GM19468 (cell line): ENCODE data around the gene KCNK7.

ENCODE experiments used
- ATAC-seq: cut with Tn5 transposase; IDR thresholded peaks from one replicate; pipeline ENCODE4 v1.9.1; 2021; ENCODE audit warnings: mild to moderate bottlenecking, moderate library complexity, moderate number of reproducible peaks; ENCODE audit not compliant: unreplicated experiment; ENCODE audit errors: extremely low read depth

Gene KCNK7

DNA sequence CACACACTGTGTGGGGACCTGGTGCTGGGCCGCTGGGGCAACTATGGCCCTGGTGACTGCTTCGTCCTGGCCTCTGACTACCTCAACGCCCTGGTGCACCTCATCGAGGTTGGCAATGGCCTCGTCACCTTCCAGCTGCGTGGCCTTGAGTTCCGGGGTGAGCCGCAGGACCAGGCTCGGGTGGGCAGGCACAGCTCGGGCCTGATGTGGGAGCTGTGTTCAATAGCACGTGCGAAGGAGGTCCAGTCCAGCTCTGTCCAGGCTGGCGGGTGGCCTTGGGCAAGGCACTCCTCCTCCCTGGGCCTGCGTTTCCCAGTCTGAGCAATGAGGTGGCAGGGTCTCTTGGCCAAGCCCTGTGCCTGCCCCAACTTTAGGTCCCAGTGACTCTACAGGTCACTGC, 34.0 kb upstream of the KCNK7 start:
- ATAC-seq = no peak

DNA sequence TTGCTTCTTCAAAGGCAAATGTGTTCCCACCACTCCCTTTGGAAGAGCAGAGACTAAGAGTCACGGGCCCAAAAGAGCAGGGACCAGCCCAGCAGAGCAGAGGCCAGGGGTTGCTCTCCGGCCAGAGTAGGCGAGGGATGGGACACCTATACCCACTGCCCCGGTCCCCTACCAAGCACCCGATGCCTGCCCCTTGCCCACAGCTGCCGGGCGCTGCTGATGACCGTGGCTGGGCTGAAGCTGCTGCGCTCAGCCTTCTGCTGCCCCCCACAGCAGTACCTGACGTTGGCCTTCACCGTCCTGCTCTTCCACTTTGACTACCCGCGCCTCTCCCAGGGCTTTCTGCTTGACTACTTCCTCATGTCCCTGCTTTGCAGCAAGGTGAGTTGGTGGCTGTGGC, 31.6 kb upstream of the KCNK7 start:
- ATAC-seq = no peak

GRCh38 chr11:65625628-65626342, 30.2 kb upstream of the KCNK7 start:
- no peak for ATAC-seq

DNA sequence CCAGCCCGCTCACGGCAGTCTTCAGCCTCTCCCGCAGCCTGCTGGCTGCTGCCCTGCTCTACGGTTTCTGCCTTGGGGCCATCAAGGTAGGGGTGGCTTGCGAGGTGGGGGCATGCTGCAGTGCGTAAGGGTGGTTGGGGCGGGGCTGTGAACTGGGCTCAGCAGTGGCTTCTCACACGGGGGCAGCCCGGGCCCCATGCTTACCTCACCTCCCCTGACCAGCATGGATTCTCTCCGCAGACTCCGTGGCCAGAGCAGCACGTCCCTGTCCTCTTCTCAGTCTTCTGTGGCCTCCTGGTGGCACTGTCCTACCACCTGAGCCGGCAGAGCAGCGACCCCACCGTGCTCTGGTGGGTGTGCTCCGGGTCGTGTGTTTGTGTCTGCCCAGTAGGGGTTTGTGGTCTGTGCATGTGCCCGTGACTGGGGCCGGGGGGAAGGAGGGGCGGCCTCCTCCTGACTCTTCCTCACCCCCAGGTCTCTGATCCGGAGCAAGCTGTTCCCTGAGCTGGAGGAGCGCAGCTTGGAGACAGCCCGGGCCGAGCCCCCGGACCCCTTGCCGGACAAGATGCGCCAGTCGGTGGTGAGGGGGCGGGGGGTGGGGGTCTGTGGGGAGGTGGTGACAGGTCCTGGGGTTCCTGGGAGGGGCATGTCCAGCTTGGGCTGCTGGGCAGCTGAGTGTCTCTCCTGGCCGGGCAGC, 29.5 kb upstream of the KCNK7 start:
- ATAC-seq = no peak

DNA sequence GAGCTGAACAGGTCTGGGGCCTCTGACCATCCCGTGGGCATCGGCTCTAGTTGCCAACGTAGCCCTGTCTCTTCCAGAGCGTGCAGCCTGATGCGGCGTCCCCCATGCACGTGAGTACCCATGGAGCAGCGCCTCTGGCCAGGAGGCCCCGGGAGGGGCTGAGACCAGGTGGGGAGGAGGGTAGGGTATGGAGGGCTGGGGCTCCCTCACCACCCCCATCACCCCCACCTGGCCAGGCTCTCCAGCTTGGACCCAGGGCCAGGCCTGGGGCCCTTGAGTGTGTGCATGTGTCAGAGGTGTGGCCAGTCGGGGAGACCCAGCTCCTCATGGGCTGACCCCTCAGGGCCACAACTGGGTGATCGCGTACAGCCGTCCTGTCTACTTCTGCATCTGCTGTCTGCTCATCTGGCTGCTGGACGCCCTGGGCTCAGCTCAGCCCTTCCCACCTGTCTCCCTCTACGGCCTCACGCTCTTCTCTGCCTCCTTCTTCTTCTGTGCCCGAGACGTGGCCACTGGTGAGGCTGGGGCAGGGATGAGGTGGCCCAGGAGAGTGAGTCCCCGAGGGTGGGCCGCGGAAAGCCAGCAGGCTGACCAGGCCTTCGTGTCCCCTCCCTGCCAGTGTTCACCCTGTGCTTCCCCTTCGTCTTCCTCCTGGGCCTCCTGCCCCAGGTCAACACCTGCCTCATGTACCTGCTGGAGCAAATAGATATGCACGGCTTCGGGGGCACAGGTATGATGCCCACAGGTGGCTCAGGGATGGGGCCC, 28.4 kb upstream of the KCNK7 start:
- no peak for ATAC-seq

GRCh38 chr11:65623177-65623576, 27.6 kb upstream of the KCNK7 start:
- ATAC-seq = no peak

- ATAC-seq = no peak
These were observed 26.4 kb upstream of the KCNK7 start for GRCh38 chr11:65622011-65622410.

GRCh38 chr11:65621460-65621859, 25.9 kb upstream of the KCNK7 start:
- no peak for ATAC-seq

DNA sequence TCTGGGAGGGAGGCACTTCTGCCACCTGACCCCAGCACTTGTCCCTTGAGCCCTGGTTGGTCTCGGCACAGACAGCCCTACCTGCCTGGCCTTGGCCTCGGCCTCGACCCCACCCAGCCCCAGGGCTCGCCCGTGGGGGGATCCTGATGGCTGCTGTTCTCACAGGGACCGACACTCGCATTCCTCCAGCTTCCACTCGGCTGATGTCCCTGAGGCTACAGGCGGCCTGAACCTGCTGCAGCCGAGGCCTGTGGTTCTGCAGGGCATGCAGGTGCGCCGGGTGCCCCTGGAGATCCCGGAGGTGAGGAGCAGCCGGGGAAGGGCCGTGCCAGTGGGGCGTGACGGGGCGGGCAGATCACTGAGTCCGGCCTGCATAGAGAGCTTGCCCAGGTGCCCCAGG, 25.1 kb upstream of the KCNK7 start:
- no peak for ATAC-seq

GRCh38 chr11:65619281-65619928, 23.8 kb upstream of the KCNK7 start:
- no peak for ATAC-seq

- ATAC-seq = no peak
These were observed 23.2 kb upstream of the KCNK7 start for GRCh38 chr11:65618763-65619162.

- ATAC-seq = no peak
These were observed 22.6 kb upstream of the KCNK7 start for GRCh38 chr11:65617990-65618751.

DNA sequence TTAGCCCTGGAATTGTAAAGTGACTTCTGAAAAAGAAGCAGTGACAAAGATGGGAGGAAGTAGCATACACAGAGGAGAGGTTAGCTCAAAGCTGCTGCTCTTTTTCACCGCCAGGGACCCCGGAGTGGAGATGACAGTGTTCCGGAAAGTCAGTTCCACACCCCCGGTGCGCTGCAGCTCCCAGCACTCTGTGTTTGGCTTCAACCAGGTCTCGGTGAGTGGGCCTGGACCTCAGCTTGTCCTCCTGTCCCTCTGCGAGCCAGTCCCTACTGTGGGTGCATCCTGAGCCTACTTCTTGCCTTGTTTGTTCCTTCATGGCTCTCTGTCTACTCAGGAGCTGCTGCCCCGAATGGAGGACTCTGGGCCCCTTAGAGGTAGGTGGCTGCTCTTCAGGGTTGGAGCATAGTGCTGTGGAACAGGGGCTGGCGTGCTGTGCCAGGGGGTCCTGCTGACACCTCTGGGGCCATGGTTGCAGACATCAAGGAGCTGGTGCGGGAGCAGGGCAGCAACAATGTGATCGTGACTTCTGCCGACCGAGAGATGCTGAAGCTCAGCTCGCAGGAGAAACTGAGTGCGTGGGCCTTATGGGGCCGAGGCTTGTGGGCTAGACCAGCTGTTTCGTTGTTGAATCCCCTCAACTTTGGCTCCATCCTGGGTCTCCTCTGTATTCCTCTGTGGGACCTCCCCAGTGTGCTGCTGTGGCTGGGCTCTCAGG, 21.7 kb upstream of the KCNK7 start:
- ATAC-seq = no peak

- no peak for ATAC-seq
These were observed 21.0 kb upstream of the KCNK7 start for GRCh38 chr11:65616575-65617001.

GRCh38 chr11:65615950-65616574, 20.5 kb upstream of the KCNK7 start:
- ATAC-seq = no peak

GRCh38 chr11:65615229-65615949, 19.8 kb upstream of the KCNK7 start, which contains the start of gene PCNX3:
Gene PCNX3, plus strand, starts transcription at chr11:65615776. Its CDS starts 536 bp downstream, at chr11:65616312.
- ATAC-seq = peak; percentile 80

DNA sequence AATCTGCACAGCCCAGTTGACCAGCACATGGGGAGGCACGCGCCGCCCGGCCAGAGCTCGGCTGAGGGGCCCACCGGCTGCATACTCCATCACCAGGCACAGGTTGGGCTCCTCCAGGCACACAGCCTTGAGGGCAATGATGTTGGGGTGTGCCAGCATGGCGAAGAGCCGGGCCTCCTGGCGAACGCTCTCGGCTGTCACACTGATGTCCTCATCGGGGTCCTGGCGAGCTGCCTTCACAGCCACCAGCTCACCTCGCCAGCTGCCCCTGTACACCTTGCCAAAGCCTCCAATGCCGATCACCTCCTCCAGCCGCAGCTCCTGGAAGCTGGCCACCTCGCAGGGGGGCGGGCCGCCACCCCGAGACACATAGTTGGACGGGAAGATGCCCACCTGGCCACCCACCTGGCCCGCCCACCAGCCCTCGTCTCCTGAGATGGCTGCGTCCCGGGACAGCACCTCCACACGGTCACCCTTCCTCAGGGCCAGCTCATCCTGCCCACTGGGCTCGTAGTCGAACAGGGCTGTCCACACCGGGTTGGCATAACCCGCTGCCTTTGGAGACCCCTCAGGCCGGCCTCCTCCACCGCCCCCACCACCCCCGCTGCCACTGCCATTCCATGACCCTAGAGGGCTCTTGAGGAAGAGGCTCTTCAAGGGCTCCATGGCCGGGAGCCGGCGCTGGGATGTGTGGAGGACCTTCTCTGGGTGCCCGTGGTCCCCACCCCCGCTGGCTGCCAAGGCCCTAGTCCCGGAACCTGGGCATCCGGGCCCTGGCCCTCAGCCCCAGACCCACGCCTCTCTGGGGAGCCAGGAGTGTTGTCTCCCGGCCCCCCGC, 17.7 kb upstream of the KCNK7 start:
- no peak for ATAC-seq
